Measurements from ENCODE around the gene HNRNPA3. TPM values are rescaled to one million over a fixed set of nuclear protein-coding genes. Genes with fewer than 3 reads are reported as not detected.

The HNRNPA3 gene
- total and polyA plus RNA-seq, 7 donors, result 66.0 to 227 (median 84.4) TPM

DNA sequence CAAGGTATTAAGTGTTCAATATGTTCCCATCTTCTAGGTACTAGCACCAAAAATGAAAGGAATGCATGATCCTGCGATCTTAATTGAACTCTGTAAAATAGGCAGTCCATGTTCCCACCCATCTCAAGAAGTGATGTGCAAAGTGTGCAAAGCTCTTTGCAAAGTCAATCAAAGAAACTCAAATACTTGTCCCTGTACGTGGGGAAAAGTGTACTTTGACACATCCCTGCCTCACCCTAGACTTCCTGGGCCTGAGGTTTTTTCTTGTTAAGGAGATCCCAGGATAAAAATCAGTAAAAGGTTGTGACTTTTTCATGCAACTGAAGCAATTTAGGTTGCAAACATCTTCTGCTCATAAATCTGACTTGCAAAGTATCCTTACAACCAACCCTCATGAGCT, 25.3 kb downstream of the HNRNPA3 start:
- Histone ChIP-seq H3K36me3 (ENCODE audit: insufficient read depth in 1 of 2, low read depth in 1 of 2) (peaks cover 7 to 11% of the 10 kb centered on the region in 2 donors), H3K4me3 (no peak overlapping the region), H3K9me3 (no peaks in the 10 kb centered on the region), H3K4me1 (peaks cover 91% of the 10 kb centered on the region), H3K27ac (peak overlapping the region; percentile 89), H3K27me3 (ENCODE audit: insufficient read depth in 3 of 3, low read length in 2 of 3) (no peaks in the 10 kb centered on the region)
- no peak for ATAC-seq
- WGBS, 3 donors, result 46 to 62% (median 54%) methylated on average over 2 of the region's 2 CpGs
- intact Hi-C loops (cut with DNase I), result no loop called here
- DNase-seq, result no peak
- TF ChIP-seq, protein P1, sequence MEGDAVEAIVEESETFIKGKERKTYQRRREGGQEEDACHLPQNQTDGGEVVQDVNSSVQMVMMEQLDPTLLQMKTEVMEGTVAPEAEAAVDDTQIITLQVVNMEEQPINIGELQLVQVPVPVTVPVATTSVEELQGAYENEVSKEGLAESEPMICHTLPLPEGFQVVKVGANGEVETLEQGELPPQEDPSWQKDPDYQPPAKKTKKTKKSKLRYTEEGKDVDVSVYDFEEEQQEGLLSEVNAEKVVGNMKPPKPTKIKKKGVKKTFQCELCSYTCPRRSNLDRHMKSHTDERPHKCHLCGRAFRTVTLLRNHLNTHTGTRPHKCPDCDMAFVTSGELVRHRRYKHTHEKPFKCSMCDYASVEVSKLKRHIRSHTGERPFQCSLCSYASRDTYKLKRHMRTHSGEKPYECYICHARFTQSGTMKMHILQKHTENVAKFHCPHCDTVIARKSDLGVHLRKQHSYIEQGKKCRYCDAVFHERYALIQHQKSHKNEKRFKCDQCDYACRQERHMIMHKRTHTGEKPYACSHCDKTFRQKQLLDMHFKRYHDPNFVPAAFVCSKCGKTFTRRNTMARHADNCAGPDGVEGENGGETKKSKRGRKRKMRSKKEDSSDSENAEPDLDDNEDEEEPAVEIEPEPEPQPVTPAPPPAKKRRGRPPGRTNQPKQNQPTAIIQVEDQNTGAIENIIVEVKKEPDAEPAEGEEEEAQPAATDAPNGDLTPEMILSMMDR (IDR thresholded peaks at IDR 0.05), result no peak

DNA sequence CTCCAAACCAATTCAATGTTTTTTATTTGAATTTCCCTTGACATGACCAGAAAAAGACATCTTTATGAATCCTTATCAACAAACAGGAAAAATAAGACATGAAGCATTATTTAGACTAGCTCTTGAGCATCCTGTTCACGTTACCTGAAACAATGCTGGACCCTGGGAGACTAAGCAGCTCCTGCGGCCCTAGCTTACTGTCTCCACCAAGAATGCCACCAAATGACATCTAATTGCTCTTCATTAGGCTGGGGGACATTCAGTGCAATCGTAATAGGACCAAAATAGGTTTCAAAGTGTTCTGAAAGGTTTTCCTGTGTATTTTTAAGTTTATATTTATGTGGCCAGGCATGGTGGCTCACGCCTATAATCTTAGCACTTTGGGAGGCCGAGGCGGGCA, 26.5 kb downstream of the HNRNPA3 start:
- TF ChIP-seq, protein P1 (IDR thresholded peaks at IDR 0.05), result no peak
- peak overlapping the region; percentile 89 for H3K27ac ChIP-seq
- intact Hi-C loops (cut with DNase I), result no loop called here
- H3K4me3 ChIP-seq, result peak overlapping the region; percentile 26
- ATAC-seq (no peak), DNase-seq (no peak)
- WGBS, 3 donors, result 62 to 76% (median 74%) methylated on average over 6 of the region's 6 CpGs
- peaks cover 93% of the 10 kb centered on the region for H3K4me1 ChIP-seq
- no peaks in the 10 kb centered on the region for H3K36me3 ChIP-seq (ENCODE audit: insufficient read depth in 1 of 2, low read depth in 1 of 2)
- no peaks in the 10 kb centered on the region for H3K9me3 ChIP-seq
- H3K27me3 ChIP-seq (ENCODE audit: insufficient read depth in 3 of 3, low read length in 2 of 3), result no peaks in the 10 kb centered on the region

DNA sequence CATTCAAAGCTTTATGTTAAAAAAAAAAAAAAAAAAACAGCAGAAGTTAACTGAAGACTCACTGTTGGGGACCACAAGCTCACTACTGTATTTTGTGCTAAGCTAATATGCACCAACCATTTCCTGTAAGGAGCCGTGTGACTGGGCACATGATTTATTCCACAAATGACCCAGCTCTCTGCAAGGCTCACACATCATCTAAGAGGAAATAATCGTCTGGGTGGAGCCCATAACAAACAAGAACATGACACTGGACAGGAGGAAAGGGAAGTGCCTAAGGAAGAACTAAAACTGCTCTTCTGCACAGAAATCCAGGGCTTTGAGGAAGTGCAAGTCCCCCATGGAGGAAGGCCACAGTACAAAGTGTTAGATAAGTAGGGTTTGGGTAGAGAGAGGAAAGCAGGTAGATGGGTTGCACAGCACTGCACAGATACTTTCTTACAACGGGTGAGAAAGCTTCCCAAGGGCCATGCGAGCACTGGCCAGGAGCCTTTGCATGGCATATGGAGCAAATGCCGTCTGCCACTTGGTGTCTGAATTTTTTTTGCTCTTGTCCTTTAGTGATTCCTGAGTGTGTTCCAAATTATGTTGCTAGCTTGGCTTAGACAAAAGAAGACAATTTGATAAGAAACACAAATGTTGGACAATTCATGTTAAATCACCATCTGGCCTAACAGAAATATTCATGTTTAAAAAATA, 27.5 kb downstream of the HNRNPA3 start:
- peak; percentile 9 to 43 (median 26) for ATAC-seq
- DNase-seq, result no peak
- TF ChIP-seq, protein P1 (IDR thresholded peaks at IDR 0.05), result no peak
- H3K27me3 ChIP-seq (ENCODE audit: insufficient read depth in 3 of 3, low read length in 2 of 3), result no peaks in the 10 kb centered on the region
- 0 to 13% (median 4%) methylated on average over 5 of the region's 5 CpGs for WGBS, 3 donors
- H3K27ac ChIP-seq, result peak overlapping the region; percentile 89
- intact Hi-C loops (cut with DNase I), result no loop called here
- H3K36me3 ChIP-seq (ENCODE audit: insufficient read depth in 1 of 2, low read depth in 1 of 2), result no peaks in the 10 kb centered on the region
- peaks cover 92% of the 10 kb centered on the region for H3K4me1 ChIP-seq
- no peaks in the 10 kb centered on the region for H3K9me3 ChIP-seq
- peak overlapping the region; percentile 26 for H3K4me3 ChIP-seq

DNA sequence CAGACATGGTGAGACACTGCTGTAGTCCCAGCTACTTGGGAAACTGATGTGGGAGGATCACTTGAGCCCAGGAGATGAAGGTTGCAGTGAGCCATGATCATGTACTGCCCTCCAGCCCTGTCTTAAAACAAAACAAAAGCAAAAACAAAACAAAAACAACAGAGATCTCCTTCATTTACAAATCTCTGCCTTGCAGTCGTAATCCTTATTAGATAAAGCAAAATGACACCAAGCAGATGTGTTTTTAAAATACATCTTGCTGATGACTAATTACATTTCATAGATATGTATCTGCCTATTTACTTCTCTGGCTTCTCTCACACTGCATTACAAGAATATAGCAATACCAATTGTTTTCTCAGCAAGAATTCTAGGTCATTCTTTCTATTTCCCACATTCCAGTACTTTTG, 29.1 kb downstream of the HNRNPA3 start:
- no peaks in the 10 kb centered on the region for H3K36me3 ChIP-seq (ENCODE audit: insufficient read depth in 1 of 2, low read depth in 1 of 2)
- H3K27me3 ChIP-seq (ENCODE audit: insufficient read depth in 3 of 3, low read length in 2 of 3), result no peaks in the 10 kb centered on the region
- ATAC-seq, result peak in 3 of 4 donors; percentile 17 to 50 (median 20)
- H3K4me1 ChIP-seq, result peaks cover 95% of the 10 kb centered on the region
- no peaks in the 10 kb centered on the region for H3K9me3 ChIP-seq
- H3K27ac ChIP-seq, result peak overlapping the region; percentile 89
- TF ChIP-seq, protein P1 (IDR thresholded peaks at IDR 0.05), result no peak
- intact Hi-C loops (cut with DNase I), result no loop called here
- no peak for DNase-seq
- 18 to 61% (median 30%) methylated on average over 1 of the region's 1 CpG for WGBS, 3 donors
- peak overlapping the region; percentile 58 for H3K4me3 ChIP-seq
